Activated T-cell treated with anti-CD3 and anti-CD28 coated beads for 48 hours (primary cell): ENCODE results near the gene CUBN.

Source experiments
- DNase-seq: peaks from one replicate; pipeline ENCODE4 v3.0.0-alpha.2; 2020; ENCODE audit warnings: low read depth

CUBN gene

GRCh38 chr10:17106991-17107390, 22.6 kb downstream of the CUBN start:
- DNase-seq = no peak

- DNase-seq = no peak
Measured at GRCh38 chr10:17101910-17102266, 27.7 kb downstream of the CUBN start.

- no peak for DNase-seq
Measured at GRCh38 chr10:17101257-17101909, 28.2 kb downstream of the CUBN start.

GRCh38 chr10:17100586-17100985, 29.0 kb downstream of the CUBN start:
- no peak for DNase-seq

GRCh38 chr10:17098012-17098411, 31.6 kb downstream of the CUBN start:
- no peak for DNase-seq

GRCh38 chr10:17094844-17095243, 34.8 kb downstream of the CUBN start:
- no peak for DNase-seq

GRCh38 chr10:17092986-17093803, 36.4 kb downstream of the CUBN start:
- DNase-seq = no peak

GRCh38 chr10:17092216-17092944, 37.2 kb downstream of the CUBN start:
- DNase-seq = no peak

- DNase-seq = no peak
Measured at GRCh38 chr10:17088118-17088806, 41.3 kb downstream of the CUBN start.

- DNase-seq = no peak
Measured at GRCh38 chr10:17086865-17087367, 42.7 kb downstream of the CUBN start.

- no peak for DNase-seq
Measured at GRCh38 chr10:17085011-17085725, 44.4 kb downstream of the CUBN start.

- no peak for DNase-seq
Measured at GRCh38 chr10:17084258-17084657, 45.4 kb downstream of the CUBN start.

- DNase-seq = no peak
Measured at GRCh38 chr10:17081431-17081830, 48.2 kb downstream of the CUBN start.

GRCh38 chr10:17077890-17078289, 51.7 kb downstream of the CUBN start:
- no peak for DNase-seq

GRCh38 chr10:17077346-17077781, 52.2 kb downstream of the CUBN start:
- no peak for DNase-seq

- no peak for DNase-seq
Measured at GRCh38 chr10:17076626-17077345, 52.8 kb downstream of the CUBN start.

- no peak for DNase-seq
Measured at GRCh38 chr10:17075533-17076359, 53.9 kb downstream of the CUBN start.

- no peak for DNase-seq
Measured at GRCh38 chr10:17074541-17074847, 55.1 kb downstream of the CUBN start.

- no peak for DNase-seq
Measured at GRCh38 chr10:17073725-17074540, 55.7 kb downstream of the CUBN start.
